VCaP (cell line): ENCODE data around the gene PRKCZ.

Experiments used
- H3K27ac ChIP-seq: fragments of 450-650 bp; 2 replicates; pipeline ENCODE4 v1.5.1; 2017
- CTCF ChIP-seq: fragments of 450-650 bp; conservative IDR thresholded peaks from 2 replicates; pipeline ENCODE4 v1.5.1; 2017; ENCODE audit warnings: mild to moderate bottlenecking, moderate library complexity

PRKCZ gene

GRCh38 chr1:2127187-2128145, 77.3 kb downstream of the PRKCZ start:
- no peak for TF ChIP-seq CTCF
- H3K27ac ChIP-seq: no peak overlapping the region

- H3K27ac ChIP-seq: no peak overlapping the region
- no peak for TF ChIP-seq CTCF
These were observed 78.1 kb downstream of the PRKCZ start for GRCh38 chr1:2128189-2128901.

- TF ChIP-seq CTCF: no peak
- no peak overlapping the region for H3K27ac ChIP-seq
These were observed 79.2 kb downstream of the PRKCZ start for GRCh38 chr1:2129256-2129943.

- no peak overlapping the region for H3K27ac ChIP-seq
- no peak for TF ChIP-seq CTCF
These were observed 79.9 kb downstream of the PRKCZ start for GRCh38 chr1:2130156-2130555.

- no peak overlapping the region for H3K27ac ChIP-seq
- TF ChIP-seq CTCF: no peak
These were observed 80.7 kb downstream of the PRKCZ start for GRCh38 chr1:2130871-2131289.

GRCh38 chr1:2132222-2133038, 82.2 kb downstream of the PRKCZ start:
- no peak for TF ChIP-seq CTCF
- H3K27ac ChIP-seq: peak overlapping the region; percentile 43
